Endothelial cell of hepatic sinusoid (primary cell): Measurements from ENCODE around the gene CLIC5.

ENCODE experiments used
- in situ Hi-C: cut with HindIII; loops from 2 replicates; pipeline ENCODE4 v1.10.0; 2017; ENCODE audit warnings: low sequenced_read_pairs

The CLIC5 gene

GRCh38 chr6:46015119-46015968 is at the start of gene CLIC5:
TSS of gene CLIC5 (minus strand) at chr6:46015860. CDS start at chr6:46015542, 318 bp downstream.
- in situ Hi-C loops = no loop called here

- in situ Hi-C loops = no loop called here
These were observed 47.3 kb upstream of the CLIC5 start for GRCh38 chr6:46062991-46063390.

- in situ Hi-C loops = no loop called here
These were observed 46.7 kb upstream of the CLIC5 start for GRCh38 chr6:46062312-46062711.

GRCh38 chr6:46061497-46061896 is 45.8 kb upstream of the CLIC5 start:
- in situ Hi-C loops = no loop called here

DNA sequence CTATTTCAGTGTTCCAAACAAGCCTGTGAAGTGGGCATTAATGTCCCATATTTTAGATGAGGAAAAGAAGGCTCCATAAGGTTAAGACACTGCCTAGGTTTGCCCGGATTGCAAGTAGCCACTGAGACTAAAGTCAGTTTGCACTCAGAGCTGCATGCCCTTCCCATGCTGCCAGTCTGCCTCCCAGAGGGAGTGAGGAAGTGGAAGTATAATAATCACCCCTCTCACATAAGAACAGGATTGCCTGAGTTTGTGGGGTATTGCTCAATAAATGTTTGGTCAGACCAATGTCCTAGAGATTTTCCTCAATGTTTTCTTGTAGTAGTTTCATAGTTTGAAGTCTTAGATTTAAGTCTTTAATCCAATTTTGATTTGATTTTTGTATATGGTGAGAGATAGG is 43.9 kb upstream of the CLIC5 start:
- in situ Hi-C loops = no loop called here

DNA sequence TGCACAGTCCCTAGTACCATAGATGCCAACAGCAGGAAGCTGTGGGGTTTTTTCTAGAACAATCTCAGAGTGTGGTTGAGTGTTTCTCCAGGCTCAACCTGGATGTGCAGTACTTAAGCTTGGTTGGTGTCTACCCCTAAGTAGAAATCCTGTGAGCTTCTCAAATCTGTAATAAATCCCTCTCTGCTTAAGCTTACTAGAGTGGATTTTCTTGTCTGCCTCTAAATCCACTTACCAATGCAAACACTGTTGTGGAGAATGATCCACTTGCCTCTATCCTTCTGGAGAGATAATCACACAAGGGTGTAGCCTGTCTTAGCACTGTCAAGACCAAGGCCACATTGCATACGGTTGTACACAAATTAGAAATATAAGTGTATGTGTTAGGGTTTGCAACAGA is 43.3 kb upstream of the CLIC5 start:
- in situ Hi-C loops = no loop called here

DNA sequence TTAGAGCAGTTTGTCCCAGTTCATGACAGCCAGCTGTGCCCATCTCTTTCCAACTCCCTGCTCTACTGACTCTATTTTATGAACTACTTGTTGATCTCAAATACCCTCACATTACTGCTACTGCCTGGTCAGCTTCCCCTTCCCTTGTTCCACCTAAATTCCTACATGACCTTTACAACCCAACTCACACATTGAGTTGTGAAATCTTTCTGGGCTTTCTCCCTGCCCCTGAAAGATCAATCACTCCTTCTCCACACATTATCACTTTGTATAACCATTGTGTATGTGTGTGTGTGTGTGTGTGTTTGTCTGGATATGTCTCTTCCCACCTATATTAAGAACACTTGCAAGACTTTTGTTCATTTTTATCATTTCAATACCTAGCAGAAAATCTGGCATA is 42.1 kb upstream of the CLIC5 start:
- in situ Hi-C loops = no loop called here

- in situ Hi-C loops = no loop called here
These were observed 41.4 kb upstream of the CLIC5 start for GRCh38 chr6:46056906-46057529.

DNA sequence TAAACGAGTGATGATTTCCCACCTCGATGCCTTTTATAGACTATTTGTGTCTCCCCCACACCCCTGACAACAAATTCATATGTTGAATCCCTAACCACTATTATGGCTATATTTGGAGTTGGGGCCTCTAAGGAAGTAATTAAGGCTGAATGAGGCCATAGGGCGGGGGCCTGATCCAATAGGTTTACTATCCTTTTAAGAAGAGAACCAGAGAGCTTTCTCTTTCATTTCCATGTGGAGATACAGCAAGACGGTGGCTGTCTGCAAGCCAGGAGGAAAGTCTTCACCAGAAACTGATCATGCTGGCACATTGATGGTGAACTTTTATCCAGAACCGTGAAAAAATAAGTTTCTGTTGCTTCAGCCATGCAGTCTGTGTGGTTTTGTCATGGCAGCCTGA is 38.9 kb upstream of the CLIC5 start:
- in situ Hi-C loops = no loop called here

DNA sequence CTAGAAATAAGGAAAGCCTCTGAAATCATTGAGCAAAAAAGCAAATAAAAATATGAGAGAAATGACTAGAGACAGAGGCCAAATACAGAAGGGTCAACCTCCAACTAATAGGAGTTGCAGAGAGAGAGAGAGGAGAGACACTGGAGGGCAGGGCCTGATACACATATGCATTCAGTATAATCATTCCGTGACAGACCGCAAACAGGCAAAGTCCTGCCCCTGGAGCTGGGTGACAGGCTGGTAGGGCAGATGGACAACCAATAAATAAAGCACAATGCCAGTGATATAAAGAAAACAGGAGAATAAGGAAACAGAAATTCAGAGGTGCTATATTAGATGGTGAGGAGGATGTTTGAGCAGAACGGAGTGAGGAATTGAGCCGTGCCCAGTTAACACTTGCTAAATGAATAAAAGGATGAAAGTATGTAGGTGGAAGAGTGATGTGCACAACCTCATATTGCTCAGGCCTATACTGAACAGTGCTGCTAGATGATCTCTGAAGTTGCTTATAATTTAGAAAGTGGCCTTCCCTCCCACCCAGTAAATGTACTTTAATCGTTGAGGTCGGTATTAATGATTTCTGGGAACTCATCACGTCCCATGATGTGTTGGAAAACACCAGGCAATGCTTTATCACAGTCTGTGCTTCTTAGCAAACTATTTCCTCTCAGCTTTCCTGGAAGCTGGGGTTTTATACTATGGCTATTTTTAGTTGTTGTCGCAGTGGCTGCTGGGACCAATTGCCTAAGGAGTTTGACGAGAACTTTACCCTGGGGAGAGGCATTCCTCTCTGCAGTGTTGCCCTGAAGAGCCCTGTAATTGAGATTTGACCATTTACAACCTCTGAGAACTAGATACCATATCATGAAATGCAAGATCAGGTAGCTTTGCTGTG is 37.6 kb upstream of the CLIC5 start:
- in situ Hi-C loops = no loop called here

DNA sequence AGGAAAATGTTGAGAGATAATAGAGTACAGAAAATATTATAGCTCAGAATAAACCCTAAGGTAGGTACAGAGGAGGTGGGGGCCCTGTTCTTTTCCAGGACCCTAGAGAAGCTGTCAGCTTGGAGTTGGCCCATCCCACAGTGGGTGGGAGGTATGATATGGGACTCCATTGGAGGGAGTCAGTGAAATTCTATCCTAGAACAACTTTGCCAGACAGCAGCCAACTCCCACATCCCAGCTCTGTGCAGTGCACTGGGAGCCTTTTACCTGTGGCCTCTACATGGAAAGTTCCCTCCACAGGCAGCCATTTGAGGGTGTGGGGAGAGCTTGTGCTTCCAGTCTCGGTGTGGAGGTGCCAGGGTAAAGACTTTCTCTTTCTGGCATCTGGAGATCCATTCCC is 36.8 kb upstream of the CLIC5 start:
- in situ Hi-C loops = no loop called here

DNA sequence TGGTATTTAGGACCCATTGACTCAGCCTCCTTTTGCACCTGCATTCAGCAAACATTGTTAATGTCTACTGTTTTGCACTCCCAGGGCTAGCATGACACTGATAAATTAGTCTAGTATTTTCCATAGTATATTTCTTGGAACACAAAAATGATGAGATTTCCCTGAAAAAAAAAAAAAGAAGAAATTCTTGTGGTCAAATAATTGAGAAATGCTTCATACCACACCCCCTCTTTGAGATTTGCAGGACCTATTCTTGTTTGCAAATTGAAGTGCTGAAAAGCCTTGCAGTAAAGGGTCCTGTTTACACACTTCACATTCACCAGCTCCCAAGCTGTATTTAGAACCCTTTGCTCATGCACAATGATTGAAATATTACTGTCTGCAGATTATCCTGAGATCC is 36.3 kb upstream of the CLIC5 start:
- in situ Hi-C loops = no loop called here

- in situ Hi-C loops = no loop called here
These were observed 35.3 kb upstream of the CLIC5 start for GRCh38 chr6:46050845-46051405.

DNA sequence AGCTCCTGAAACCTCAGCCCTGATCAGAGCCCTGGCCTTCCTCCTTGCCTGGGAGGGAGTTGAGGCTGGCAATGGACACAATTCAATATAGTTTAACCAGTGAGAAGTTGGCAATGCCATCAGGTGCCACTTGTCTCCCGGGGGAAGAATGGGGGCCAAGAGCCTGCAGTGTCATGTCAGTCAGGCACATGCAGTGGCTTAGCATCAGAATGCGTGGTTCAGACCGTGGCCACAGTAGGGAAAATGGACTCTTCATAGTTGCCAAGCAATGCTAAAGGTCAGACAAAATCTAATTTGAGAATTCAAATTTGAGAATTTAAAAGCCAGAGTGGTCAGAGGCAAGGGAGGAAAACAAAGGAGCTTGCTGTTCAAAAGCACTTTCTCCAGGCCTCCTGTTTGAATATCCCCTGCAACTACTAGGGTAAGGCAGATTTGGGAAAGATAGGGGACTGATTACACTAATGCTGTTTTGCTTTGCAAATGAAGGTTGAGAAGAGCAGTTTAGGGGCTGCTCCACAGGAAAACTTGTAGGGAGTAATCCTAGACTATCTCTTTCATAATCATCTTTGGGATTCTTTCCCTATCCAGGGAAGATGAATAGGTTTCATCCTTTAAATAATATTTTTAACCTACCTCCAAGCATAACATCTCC is 33.1 kb upstream of the CLIC5 start:
- in situ Hi-C loops = loop anchor here (5.0 kb wide), 1 partner anchor 36 kb away; no protein-coding TSS in a partner anchor

DNA sequence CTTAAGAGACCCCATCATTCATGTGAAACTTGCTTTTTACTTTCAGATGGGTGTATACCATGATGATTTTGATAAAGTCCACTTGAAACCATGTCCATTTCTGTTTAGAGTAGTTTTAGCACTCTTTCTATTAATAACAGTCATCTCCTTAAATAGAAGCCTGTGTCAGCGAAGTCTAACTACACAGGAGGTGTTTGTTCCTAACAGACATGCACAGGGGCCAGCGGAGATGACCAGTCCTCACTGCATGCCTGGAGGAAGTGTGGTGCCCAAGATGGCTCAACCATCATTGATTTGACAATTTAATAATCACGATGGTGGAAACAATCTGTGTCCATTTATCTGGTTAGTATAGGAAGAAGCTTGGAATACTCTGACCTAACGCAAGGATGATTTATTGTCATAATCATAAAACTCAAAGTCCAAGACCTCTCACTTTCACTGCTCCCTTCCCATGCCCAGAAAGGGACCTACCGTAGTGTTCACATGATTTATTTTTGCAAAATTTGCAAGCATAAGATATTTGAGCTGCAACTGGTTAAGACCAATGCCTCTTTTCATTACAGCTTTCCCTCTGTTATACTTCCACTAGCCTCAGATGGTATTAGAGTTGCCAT is 31.0 kb upstream of the CLIC5 start:
- in situ Hi-C loops = loop anchor here (5.0 kb wide), 1 partner anchor 34 kb away; no protein-coding TSS in a partner anchor

DNA sequence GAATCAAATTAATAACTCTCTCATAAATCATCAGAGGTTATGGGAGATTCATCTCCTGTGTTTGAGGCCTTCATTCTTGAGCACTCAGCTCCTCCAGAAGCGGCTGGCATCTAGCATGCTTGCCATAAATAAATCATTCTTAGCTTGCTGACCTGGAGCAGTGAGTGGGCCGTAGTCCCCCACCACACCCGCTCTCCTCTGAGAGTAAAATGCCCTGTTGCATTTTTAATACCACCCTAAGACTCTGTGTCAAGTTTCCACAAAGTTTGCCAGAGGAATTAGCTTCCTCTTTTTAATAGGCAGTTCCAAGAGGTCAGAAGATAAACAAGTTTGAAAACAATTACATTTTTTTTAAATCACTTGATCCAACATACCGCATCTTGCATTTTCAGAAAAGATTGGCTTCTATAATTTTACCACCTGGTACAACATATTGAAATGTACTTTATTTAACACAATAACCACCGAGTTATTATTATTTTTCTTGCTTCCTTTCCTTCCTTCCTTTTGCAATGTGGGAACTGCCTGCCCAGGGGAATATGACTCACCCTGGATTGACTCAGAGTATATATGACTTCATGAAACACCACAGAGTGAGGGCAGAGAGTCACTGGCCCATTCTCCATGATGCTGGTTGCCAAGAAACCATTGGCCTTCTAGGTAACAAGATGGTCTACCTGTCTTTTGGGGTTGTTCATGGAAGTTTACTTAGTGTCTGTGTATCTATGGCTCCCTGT is 29.4 kb upstream of the CLIC5 start:
- in situ Hi-C loops = loop anchor here (5.0 kb wide), 1 partner anchor 33 kb away; no protein-coding TSS in a partner anchor

DNA sequence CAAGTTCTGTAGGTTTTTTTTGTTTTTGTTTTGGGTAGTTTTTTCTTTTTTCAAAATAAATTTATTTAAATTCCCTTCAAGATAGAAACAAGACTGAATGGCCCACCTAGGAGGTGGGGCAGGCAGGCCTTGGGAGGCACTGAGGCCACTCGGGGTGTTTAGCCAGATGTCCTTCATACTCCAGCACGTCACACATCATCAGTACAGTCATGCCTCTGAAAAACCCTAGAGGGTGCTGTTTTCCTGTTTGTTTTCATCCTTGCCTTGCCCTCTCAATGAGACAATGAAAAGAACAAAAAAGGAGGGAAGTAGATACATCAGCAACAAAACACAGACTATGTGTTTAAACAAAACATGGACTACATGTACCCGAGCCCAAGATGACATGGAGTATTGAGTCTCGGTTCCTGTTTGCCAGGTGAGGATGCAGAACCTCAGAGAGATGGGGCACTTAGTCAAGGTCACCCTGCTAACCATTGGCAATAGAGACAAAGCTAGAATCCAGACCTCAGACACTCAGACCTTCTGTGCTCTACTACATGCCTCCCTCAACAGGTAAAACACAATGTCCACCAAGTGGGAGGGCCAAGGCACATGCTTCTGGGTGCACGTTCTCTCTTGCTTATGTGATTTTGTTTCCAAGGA is 26.8 kb upstream of the CLIC5 start:
- in situ Hi-C loops = no loop called here

DNA sequence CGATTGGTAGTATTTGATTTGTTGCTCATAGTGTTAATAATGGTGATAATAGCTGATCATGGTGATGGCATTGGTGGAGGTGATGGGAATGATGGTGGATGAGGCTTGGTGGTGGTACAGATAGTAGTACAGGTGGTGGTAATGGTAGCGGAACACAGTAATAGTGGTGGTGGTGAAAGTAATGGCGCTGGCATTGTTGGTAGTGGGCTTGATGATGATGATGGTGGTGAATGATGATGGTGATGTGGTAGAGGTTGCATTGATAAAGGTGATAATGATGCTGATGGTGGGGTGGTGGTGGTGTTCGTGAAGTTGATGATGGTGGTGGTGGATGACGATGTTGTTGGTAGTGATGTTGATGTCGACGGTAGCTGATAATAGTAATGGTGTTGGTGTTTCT is 24.6 kb upstream of the CLIC5 start:
- in situ Hi-C loops = no loop called here

DNA sequence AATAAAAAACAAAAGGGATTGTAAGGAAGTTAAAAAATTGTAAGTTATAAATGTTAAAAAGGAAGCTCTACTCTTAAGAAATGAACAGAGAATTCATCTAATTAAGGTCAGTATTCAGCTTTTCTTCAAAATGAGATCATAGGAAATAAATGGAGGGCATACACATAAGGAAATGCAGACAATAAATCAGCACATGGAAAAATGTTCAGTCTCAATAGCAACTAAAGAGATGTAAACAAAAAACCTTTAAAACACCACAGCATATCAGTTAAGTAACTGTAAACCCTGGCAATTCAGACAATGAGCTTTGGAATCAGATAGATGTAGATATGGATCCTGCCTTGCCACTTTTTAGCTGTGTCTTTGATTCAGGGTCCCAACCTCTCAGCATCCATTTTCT is 24.0 kb upstream of the CLIC5 start:
- in situ Hi-C loops = no loop called here
